ENCODE data around the gene GP9. TPM values are rescaled to one million over a fixed set of nuclear protein-coding genes. Genes with fewer than 3 reads are reported as not detected.

Gene GP9
- total RNA-seq, 1 experiment from 2014 or later, result not detected

DNA sequence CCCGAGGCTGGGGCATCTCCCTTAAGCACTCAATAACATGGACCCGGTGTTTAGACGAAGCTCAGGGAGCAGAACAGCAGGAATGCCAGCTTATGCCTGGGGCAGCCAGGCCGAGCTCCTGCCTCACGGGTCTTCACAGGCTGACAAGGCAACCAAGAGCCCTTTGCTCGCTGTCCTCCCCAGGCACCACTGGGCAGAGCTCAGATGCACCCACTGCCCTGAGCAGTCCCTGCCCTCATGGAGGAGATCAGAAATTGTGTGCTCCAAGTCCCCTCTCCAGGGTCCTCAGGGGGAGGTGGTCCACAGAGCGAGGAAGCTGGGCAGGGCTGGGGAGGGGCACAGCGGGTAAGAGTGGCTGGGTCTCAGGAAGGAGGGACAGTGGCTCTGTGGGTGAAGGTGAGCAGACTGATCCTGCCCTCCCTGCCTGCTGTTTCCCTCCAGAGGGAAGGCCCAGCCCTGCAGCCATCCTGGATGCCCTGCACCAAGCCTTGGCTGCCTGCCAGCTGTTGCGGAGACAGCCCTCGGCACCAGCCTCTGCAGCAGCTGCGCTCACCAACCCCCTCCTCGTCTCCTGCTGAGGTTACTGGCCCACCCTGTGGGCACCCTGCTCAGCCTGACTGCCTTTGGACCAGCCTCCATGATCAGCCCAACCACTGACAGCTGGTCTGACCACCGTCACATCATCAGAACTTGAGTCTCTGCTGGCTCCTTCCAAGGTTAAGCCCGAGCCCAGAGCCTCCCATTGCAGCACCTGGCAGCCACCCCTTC lies 21.1 kb upstream of the GP9 start:
- Histone ChIP-seq H3K9me3 (ENCODE audit: insufficient read depth, low read depth) (no peaks in the 10 kb centered on the region), H3K79me2 (ENCODE audit: low read depth) (no peaks in the 10 kb centered on the region), H3K4me2 (no peak overlapping the region), H3K27me3 (ENCODE audit: insufficient read depth, low read depth) (peaks cover 17% of the 10 kb centered on the region; the same call in 1 of the 2 replicates), H3K9me2 (ENCODE audit: insufficient read depth) (no peaks in the 10 kb centered on the region), H3F3A (ENCODE audit: insufficient read depth, low read depth) (no peaks in the 10 kb centered on the region), H2AFZ (no peak overlapping the region), H4K20me1 (ENCODE audit: insufficient read depth) (no peaks in the 10 kb centered on the region), H3K36me3 (ENCODE audit: low read depth) (no peaks in the 10 kb centered on the region), H3K27ac (no peak overlapping the region), H3K4me3 (no peak overlapping the region), H3K4me1 (replicated peaks; ENCODE audit: insufficient read depth) (no peaks in the 10 kb centered on the region)
- CTCF ChIA-PET, result interaction anchor here (1.0 kb wide), 1 partner anchor 14 kb away, joined by 3 read pairs; no protein-coding TSS in a partner anchor
- POLR2A ChIA-PET (ENCODE audit: unreplicated experiment), result interaction anchor here (0.6 kb wide), 1 partner anchor 29 kb away, joined by 9 read pairs; no protein-coding TSS in a partner anchor
- intact Hi-C loops (cut with micrococcal nuclease; ENCODE audit: unreplicated experiment), result no loop called here
- no TSS peak for BruUV-seq (replicated peaks)
- DNase-seq, result peak in 1 of 2 experiments; percentile 48
- TF ChIP-seq EZH2 (IDR thresholded peaks at IDR 0.05; ENCODE audit: low read depth) (no peak), CTCF (conservative IDR thresholded peaks at IDR 0.05) (no peak)

DNA sequence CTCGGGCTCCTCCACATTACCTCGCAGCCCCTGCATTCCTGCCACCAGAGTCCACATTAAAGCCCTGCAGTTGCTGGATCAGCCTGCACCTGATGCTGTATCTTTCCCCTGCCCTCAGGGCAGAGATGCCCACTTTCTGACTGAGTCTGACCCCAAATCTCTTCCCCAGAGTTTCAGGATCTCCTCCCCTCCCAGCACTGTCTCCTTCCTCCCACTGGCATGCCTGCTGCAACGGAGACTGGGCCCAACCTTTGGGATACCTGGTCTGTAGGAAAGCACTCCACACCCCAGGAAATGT lies 20.6 kb upstream of the GP9 start:
- Histone ChIP-seq H3F3A (ENCODE audit: insufficient read depth, low read depth) (no peaks in the 10 kb centered on the region), H3K27me3 (ENCODE audit: insufficient read depth, low read depth) (peaks cover 17% of the 10 kb centered on the region; the same call in 1 of the 2 replicates), H3K4me2 (no peak overlapping the region), H2AFZ (no peak overlapping the region), H3K79me2 (ENCODE audit: low read depth) (no peaks in the 10 kb centered on the region), H3K9me3 (ENCODE audit: insufficient read depth, low read depth) (no peaks in the 10 kb centered on the region), H4K20me1 (ENCODE audit: insufficient read depth) (no peaks in the 10 kb centered on the region), H3K4me3 (no peak overlapping the region), H3K9me2 (ENCODE audit: insufficient read depth) (no peaks in the 10 kb centered on the region), H3K4me1 (replicated peaks; ENCODE audit: insufficient read depth) (no peaks in the 10 kb centered on the region), H3K36me3 (ENCODE audit: low read depth) (no peaks in the 10 kb centered on the region), H3K27ac (no peak overlapping the region)
- intact Hi-C loops (cut with micrococcal nuclease; ENCODE audit: unreplicated experiment), result no loop called here
- TF ChIP-seq CTCF (conservative IDR thresholded peaks at IDR 0.05) (no peak), EZH2 (IDR thresholded peaks at IDR 0.05; ENCODE audit: low read depth) (no peak)
- ChIA-PET POLR2A (ENCODE audit: unreplicated experiment) (no interaction called here), CTCF (no interaction called here)
- no peak for DNase-seq
- no TSS peak for BruUV-seq (replicated peaks)

DNA sequence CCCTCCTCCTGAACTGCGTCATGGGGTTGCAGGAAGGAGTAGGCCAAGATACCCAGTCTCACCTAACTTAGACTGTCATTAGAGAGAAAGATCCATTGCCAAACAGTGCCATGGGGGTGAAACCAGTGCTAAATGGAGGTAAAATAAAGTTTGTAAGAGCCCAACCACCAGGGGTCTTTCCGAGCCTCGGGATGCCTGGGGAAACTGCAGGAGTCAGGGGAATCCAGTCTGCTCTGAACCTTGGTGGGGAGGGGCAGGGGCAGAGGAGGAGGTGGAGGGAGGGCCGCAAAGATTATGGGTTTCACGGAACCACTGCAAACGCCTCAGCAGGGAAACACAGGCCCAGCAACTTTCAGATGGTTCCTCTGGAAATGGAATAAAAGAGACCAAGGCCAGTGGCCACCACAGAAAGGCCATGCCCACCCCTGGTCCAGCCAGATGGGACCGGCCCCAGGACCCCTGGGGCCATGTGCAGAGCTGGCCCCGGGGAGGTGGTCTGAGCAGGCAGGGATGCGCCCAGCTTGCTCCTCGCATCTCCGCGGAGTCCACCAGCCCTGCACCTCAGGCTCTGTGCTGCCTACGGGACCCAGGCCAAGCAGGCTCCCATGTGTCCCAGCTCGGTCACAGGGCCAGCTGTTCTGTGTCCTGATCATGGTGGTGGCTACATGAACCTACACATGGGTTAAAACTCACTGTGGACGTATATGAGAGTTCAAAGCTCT lies 19.8 kb upstream of the GP9 start:
- ChIA-PET POLR2A (ENCODE audit: unreplicated experiment) (interaction anchor here (0.5 kb wide), 1 partner anchor 275 kb away, joined by 3 read pairs; a partner anchor contains a TSS), CTCF (interaction anchor here (0.7 kb wide), 1 partner anchor 9 kb away, joined by 4 read pairs; no protein-coding TSS in a partner anchor)
- BruUV-seq (replicated peaks), result no TSS peak
- Histone ChIP-seq H3K36me3 (ENCODE audit: low read depth) (no peaks in the 10 kb centered on the region), H2AFZ (no peak overlapping the region), H4K20me1 (ENCODE audit: insufficient read depth) (no peaks in the 10 kb centered on the region), H3K27me3 (ENCODE audit: insufficient read depth, low read depth) (peaks cover 17% of the 10 kb centered on the region; the same call in 1 of the 2 replicates), H3K27ac (no peak overlapping the region), H3K79me2 (ENCODE audit: low read depth) (no peaks in the 10 kb centered on the region), H3K4me2 (no peak overlapping the region), H3K4me3 (no peak overlapping the region), H3K9me2 (ENCODE audit: insufficient read depth) (no peaks in the 10 kb centered on the region), H3F3A (ENCODE audit: insufficient read depth, low read depth) (no peaks in the 10 kb centered on the region), H3K9me3 (ENCODE audit: insufficient read depth, low read depth) (no peaks in the 10 kb centered on the region), H3K4me1 (replicated peaks; ENCODE audit: insufficient read depth) (no peaks in the 10 kb centered on the region)
- no peak for DNase-seq
- intact Hi-C loops (cut with micrococcal nuclease; ENCODE audit: unreplicated experiment), result no loop called here
- TF ChIP-seq CTCF (conservative IDR thresholded peaks at IDR 0.05) (no peak), EZH2 (IDR thresholded peaks at IDR 0.05; ENCODE audit: low read depth) (no peak)
